H54 (cell line): Measurements from ENCODE around the gene USP24.

Source experiments
- DNase-seq: peaks from one replicate; pipeline ENCODE4 v3.0.0; 2011; ENCODE audit warnings: low spot score, mixed read lengths; ENCODE audit not compliant: insufficient read length
- FAIRE-seq: peaks from 3 replicates; lab custom pipeline; 2011; peaks lifted over from hg19 to GRCh38; lab: Jason Lieb, UNC
- POLR2A ChIP-seq: IDR thresholded peaks from 2 replicates; pipeline ENCODE4 v1.6.1; 2011; ENCODE audit warnings: low read depth, mild to moderate bottlenecking, low read length

Gene USP24

DNA sequence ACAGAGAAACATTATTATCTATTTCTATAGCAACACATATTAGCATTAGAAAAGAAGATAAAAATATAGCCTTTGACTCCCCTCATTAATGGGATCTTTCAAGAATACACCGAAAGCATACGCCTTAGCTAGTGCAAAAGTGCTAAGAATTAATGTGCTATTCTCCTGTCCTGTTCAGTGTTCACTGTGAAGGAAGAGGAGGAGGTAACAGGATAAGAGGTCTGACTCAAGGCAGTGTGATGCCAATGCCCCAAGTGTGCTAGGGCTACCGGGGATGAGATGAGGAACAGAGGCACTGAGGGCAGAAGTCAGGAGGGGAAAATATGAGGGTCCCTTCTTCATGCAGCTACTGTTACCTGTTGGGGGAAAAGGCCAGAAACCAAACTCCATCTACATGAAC lies 43.5 kb downstream of the USP24 start:
- FAIRE-seq (no peak), DNase-seq (no peak)
- TF ChIP-seq POLR2A = no peak

DNA sequence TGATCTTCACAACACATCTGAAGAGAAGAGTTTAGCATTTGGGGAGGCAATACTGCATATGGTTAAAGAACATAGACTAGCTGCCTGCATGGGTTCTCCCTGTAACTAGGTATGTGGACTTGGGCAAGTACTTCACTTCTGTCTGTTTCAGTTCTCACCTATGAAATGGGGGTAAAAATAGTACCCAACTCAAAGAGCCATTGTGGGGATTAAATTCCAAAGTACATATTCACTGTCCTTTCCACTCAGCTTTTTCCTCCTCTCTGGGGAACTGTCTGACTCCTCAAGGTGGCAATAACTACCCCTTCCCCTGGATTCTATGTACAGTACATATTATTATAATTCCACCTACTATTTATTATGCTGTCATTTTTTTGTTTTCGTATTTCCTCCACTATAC lies 44.7 kb downstream of the USP24 start:
- no peak for FAIRE-seq
- no peak for TF ChIP-seq POLR2A
- DNase-seq = no peak

DNA sequence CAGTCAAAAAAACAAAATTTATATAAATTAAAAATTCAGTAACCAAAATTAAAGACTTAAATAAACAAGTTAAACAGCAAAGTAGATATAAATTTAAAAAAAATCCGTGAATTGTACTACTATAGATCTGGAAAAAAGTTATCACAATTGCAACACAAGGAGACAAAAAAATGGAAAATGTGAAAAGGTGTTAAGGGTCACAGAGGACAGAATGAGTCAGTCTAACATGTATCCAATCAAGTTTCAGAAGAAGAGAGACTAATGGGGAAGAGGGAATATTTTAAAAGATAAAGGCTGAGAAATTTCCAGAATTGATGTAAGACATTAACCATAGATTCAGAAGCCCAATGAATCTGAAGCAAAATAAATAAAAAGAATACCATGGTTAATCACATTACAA lies 46.0 kb downstream of the USP24 start:
- TF ChIP-seq POLR2A = no peak
- FAIRE-seq (no peak), DNase-seq (no peak)

DNA sequence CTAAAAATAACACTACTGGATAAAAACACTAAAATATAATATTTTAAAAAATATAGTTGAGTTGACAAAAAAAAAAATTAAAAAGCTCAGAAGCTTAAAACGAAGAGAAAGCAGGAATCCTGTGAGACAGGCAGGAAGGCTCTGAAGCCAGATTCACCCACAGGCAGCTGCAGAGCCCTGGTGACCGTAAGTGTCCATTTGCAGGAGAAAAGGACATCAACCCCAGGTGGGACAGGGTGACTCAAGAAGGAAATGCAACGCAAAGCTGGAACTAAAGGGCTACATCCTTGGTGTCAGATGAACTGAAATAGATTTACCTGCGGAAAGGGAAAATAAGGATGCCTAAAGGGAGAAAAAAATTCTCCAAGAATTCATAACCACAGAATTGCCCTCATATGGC lies 46.8 kb downstream of the USP24 start:
- DNase-seq (no peak), FAIRE-seq (no peak)
- no peak for TF ChIP-seq POLR2A

DNA sequence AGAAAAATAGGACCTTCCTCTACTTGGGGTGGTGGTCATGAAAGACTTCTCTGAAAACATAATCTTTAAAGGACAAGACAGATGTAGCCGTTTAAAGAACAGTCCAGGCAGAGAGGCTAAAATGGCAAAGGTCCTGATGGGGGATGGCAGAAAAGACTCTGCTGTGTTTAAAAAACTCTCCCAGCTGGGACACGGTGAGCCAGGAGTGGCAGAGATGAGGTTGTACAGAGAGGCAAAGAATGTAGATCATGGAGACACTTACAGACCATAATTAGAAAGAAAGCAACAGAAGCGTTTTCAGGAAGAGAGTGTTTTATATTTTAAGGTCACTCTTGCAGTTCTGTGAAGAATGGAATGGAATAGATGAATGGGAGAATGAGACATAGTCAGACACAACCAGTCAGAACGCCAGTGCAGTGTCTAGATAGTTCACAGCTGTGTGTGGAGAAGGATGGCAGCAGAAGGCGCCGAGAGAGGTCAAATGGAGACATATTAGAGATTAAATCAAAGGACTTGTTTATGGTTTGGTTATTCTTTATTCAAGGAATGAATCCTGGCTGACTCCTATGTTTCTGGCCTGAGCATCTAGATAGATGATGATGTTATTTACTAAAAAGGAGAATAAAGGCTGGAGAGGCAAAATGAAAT lies 47.8 kb downstream of the USP24 start:
- DNase-seq (no peak), FAIRE-seq (peak; percentile 36)
- no peak for TF ChIP-seq POLR2A

DNA sequence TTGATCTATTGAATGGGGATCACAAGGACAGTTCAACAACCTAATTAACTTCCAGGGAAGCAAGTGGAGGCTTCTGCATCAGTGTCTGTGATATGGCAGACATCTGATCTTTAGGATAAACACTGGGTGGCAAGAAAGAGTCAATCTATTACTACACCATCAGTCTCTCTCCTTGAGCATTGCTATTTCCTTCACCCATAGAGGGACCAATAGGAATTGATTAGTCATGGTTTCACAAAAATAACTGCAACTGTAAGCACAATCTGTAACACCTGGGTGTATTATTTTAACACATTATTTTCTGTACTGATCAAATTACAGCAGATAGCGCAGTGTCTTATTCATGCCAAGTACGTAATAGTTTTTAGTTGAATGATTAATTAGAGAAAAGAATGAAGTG lies 50.3 kb downstream of the USP24 start:
- DNase-seq = no peak
- FAIRE-seq = no peak
- no peak for TF ChIP-seq POLR2A

DNA sequence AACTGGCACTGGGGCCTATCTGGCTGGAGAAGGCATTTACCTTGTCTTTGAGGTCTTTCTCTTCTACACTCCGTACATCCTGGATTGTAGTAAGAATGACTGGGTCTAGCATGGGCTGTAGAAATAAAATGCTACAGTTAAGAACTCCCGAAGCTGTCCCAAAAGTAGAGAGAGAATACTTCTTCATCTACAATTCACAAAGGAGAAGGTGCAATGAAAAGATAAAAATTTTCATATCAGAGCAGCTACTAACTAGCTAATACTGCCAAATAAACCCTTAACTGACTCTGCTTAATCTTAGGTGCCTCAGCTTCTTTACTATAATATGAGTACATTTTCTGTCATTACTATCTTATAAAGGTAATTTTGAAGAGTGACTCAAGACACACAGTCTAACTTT lies 55.6 kb downstream of the USP24 start:
- FAIRE-seq (no peak), DNase-seq (no peak)
- no peak for TF ChIP-seq POLR2A

DNA sequence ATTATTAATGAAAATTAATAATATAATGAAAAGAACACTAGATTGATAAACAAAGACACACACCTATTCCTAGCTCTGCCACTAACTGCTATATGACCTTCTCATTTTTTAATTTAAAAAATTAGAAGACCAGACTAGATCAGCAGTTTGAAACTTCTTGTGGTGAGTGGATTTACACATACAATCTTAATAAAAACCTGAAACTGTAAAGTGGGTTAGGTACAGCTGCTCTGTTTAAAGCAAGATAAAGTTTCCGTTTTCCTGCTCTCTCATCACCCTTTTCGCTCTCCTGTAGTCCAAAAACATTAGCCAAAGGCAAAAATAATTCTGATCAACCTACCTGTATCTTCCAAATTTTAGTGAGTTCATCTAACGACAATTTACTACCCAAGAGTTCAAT lies 58.6 kb downstream of the USP24 start:
- DNase-seq = no peak
- TF ChIP-seq POLR2A = no peak
- FAIRE-seq = no peak

DNA sequence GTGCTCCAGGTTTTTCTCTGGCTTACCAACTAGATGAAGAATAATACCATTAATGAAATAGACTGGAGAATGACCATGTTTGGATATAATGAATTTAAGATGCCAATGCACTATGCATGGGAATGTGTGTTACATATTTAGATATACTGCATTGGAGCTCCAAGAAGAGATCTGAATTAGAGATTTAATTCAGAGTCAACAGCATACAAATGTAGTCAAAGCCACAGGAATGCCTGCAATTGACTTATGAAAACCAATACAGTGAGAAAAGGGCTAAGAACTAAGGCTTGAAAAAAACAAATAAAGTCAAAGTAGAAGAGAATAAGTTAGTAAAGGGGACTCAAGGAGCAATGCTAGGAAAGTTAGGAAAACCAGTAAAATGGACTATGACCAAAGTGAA lies 59.1 kb downstream of the USP24 start:
- no peak for DNase-seq
- no peak for FAIRE-seq
- no peak for TF ChIP-seq POLR2A

DNA sequence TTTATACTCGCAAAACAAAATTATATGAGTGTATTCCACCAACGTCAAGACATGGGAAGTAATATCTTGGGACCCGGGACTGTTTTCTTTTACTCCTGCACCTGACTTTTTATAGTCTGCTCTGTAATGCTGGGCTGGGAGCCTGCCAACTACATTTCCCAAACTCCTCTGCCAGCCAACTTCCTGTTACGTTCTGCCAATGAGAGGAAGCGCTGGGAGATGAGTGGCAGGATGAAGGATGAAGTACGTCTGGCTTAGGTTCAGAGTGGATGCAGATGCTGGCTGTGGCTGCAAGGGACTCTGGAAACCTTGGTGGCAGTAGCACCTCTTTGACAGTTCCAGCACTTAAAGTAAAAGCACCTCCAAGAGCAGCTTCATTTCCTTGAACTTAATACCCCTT lies 59.6 kb downstream of the USP24 start:
- peak; percentile 27 for FAIRE-seq

DNA sequence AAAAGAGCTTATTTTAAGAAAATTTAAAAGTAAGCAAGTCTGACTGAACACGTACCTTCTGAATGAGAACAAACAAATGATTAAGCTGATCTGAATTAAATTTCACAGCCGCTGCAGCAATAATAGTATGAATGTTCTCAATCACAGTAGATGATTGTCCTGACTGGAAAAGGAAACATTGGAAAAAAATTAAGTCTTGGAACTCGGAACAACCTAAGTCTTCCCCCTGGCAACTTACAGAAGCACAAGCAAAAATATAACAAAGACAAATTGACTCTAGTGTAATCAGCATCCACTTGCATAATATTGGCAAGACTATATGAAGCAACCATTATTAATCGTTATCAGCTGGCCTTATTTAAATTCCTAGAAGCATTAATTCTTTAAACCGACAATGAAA lies 60.5 kb downstream of the USP24 start:
- FAIRE-seq (no peak), DNase-seq (no peak)
- no peak for TF ChIP-seq POLR2A

More for the DNA sequence above, 59.6 kb downstream of the USP24 start:
- no peak for TF ChIP-seq POLR2A
- DNase-seq = no peak

DNA sequence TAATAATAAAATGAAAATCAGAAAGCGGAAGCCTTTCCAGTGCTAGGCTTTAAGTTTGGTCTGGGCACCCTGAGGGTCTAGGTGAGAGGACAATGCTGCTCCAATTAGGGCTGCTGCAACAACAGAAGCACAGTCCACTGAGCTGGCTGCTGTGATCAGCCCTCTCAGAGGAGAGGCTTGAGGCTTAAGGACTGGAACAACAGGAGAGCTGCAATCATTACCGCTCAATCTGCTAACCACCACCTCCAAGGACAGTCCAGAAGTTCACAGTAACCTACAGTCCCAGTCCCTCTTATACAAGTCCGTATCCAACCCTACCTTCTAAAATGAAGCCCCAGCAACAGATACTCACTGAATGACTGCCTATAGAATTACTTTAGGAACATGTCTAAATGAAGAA lies 62.1 kb downstream of the USP24 start:
- DNase-seq (no peak), FAIRE-seq (no peak)
- TF ChIP-seq POLR2A = no peak

DNA sequence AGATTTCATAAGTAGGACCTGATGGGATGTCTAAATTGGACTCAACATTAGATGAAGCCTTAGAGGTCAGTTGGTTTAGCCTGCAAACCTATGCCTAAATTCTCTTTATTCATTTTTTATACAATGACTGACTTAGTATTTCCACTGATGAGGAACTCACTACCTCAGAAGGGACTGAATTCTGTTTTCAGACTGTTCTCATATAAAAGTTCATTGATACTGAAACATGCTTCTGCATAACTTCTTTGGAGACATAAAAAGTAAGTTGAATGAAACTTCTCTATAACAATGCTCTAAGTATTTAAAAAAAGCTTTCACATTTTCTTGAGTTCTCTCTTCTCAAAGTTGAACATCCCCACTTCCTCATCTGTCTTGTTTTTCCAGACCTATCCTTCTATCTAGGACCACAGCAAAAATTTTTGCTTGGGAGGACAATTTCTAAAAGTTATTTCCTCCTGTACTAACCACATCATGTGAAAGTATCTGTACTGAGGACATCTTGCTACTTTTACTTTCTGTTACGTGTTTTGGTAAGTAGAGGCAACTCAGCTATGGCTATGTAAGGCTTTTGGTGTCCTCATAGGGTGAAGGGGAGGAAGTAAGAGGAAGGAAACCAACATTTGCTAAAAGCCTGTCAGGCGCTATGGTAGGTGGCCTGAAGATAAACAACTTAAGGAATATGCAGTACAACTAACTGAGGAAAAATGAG lies 64.1 kb downstream of the USP24 start:
- no peak for FAIRE-seq
- no peak for DNase-seq

DNA sequence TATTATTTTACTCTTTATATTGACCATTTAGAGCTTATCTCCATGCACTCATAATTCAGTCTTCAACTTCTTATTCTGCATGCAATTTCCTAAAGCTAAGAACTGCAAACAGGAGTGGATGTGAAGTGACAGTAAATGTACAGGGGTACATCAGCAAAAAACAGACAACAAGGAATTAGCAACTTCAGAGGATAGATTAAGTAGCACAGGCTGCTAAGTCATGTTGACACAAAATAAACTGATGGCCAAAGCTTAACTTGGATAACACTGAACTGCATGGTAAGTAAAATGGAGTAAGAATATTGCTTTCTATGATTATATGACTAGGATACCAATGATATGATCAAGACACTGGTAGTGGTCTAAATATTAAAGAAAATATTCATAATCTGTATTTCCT lies 66.5 kb downstream of the USP24 start:
- FAIRE-seq = no peak
- DNase-seq = no peak
- no peak for TF ChIP-seq POLR2A

More for the DNA sequence above, 64.1 kb downstream of the USP24 start:
- TF ChIP-seq POLR2A = no peak

DNA sequence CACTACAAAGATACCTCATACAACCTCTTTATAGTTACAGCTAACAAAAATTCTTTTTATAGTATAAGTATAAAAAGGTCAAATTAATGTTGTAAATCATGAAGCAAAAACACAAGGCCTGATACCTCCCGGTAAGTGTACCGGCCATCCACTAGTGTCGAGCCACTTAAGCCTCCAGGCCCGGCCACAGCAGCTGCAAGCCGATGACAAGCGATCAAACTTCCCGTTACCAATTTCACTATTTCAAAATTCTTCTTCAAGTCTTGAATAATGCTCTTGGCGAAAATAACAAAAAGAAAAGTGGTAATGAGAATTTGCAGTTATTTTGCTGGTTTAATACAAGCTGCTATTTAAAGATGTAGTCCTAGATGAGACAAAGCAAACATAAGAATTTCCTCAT lies 67.6 kb downstream of the USP24 start:
- FAIRE-seq (no peak), DNase-seq (no peak)
- TF ChIP-seq POLR2A = no peak
